ENCODE results near the gene LILRA1.
"Not testable (repeated sequence)": the region's sequence is repeated elsewhere in the genome, so short reads cannot be mapped to it uniquely, and the experiment has no call there.

The LILRA1 gene

GRCh38 chr19:54624934-54625730 lies 31.7 kb downstream of the LILRA1 start:
- not testable (repeated sequence) for DNase-seq (ENCODE audit: low spot score)

GRCh38 chr19:54626757-54627156 lies 33.3 kb downstream of the LILRA1 start:
- no peak for DNase-seq (ENCODE audit: low spot score)

- DNase-seq (ENCODE audit: low spot score) = not testable (repeated sequence)
These were observed 34.5 kb downstream of the LILRA1 start for GRCh38 chr19:54627912-54628311.

- DNase-seq (ENCODE audit: low spot score) = not testable (repeated sequence)
These were observed 36.8 kb downstream of the LILRA1 start, which contains the start of gene LILRB1 for GRCh38 chr19:54630262-54630661. TSS of gene LILRB1 (plus strand) at chr19:54630484. CDS start at chr19:54631074, 590 bp downstream.

- DNase-seq (ENCODE audit: low spot score) = no peak
These were observed 37.4 kb downstream of the LILRA1 start for GRCh38 chr19:54630782-54631181.

- DNase-seq (ENCODE audit: low spot score) = not testable (repeated sequence)
These were observed 38.3 kb downstream of the LILRA1 start for GRCh38 chr19:54631489-54632337.

- not testable (repeated sequence) for DNase-seq (ENCODE audit: low spot score)
These were observed 39.1 kb downstream of the LILRA1 start for GRCh38 chr19:54632517-54632916.

- no peak for DNase-seq (ENCODE audit: low spot score)
These were observed 40.0 kb downstream of the LILRA1 start for GRCh38 chr19:54633401-54633800.

GRCh38 chr19:54636081-54636480 lies 42.6 kb downstream of the LILRA1 start:
- DNase-seq (ENCODE audit: low spot score) = not testable (repeated sequence)

- DNase-seq (ENCODE audit: low spot score) = no peak
These were observed 45.3 kb downstream of the LILRA1 start for GRCh38 chr19:54638683-54639082.

- DNase-seq (ENCODE audit: low spot score) = not testable (repeated sequence)
These were observed 49.5 kb downstream of the LILRA1 start for GRCh38 chr19:54642953-54643352.

GRCh38 chr19:54643583-54643982 lies 50.2 kb downstream of the LILRA1 start:
- not testable (repeated sequence) for DNase-seq (ENCODE audit: low spot score)

- DNase-seq (ENCODE audit: low spot score) = no peak
These were observed 50.6 kb downstream of the LILRA1 start for GRCh38 chr19:54644056-54644455.

- no peak for DNase-seq (ENCODE audit: low spot score)
These were observed 53.0 kb downstream of the LILRA1 start for GRCh38 chr19:54646331-54646841.

- DNase-seq (ENCODE audit: low spot score) = no peak
These were observed 54.7 kb downstream of the LILRA1 start for GRCh38 chr19:54648129-54648528.

- DNase-seq (ENCODE audit: low spot score) = no peak
These were observed 56.8 kb downstream of the LILRA1 start for GRCh38 chr19:54650108-54650655.
